H1 (cell line): ENCODE measurements around the gene TP53BP2. TPM values are rescaled to one million over a fixed set of nuclear protein-coding genes. Genes with fewer than 3 reads are reported as not detected.

ENCODE experiments used
- CTCF ChIA-PET: fragments of 300-600 bp; sonication (Branson Sonifier 250); formaldehyde crosslinking; loops from one replicate; lab custom pipeline; 2021; ENCODE audit not compliant: partially characterized antibody; lab: Charles Lee
- POLR2A ChIA-PET: fragments of 300-600 bp; sonication (Branson Sonifier 250); formaldehyde crosslinking; loops from one replicate; lab custom pipeline; 2021; ENCODE audit warnings: inconsistent platforms; ENCODE audit not compliant: partially characterized antibody; lab: Charles Lee
- DNase-seq, 2 experiments: peaks; one replicate each; pipeline versions ENCODE4 v3.0.0 to v3.0.0-alpha.2; 2010 to 2022; ENCODE audit warnings: low spot score in 2 of 2, low read depth in 1 of 2, mixed read lengths in 1 of 2
- FAIRE-seq: peaks from 2 replicates; lab custom pipeline; 2011; peaks lifted over from hg19 to GRCh38; lab: Jason Lieb, UNC
- H2AFZ ChIP-seq: 2 replicates; pipeline ENCODE4 v1.8.1; 2012; ENCODE audit warnings: low read length, inconsistent platforms
- H2AK5ac ChIP-seq: 2 replicates; pipeline ENCODE4 v1.6.1; 2013; ENCODE audit warnings: low read depth, low read length
- H2BK120ac ChIP-seq: replicated peaks from 2 replicates; pipeline ENCODE3; 2013; ENCODE audit warnings: low read depth, low read length, inconsistent platforms
- H2BK12ac ChIP-seq: 2 replicates; pipeline ENCODE4 v1.6.1; 2013; ENCODE audit warnings: low read depth, low read length
- H2BK15ac ChIP-seq: 2 replicates; pipeline ENCODE4 v1.6.1; 2013; ENCODE audit warnings: low read length
- H2BK20ac ChIP-seq: 2 replicates; pipeline ENCODE4 v1.6.1; 2013; ENCODE audit warnings: low read length
- H2BK5ac ChIP-seq: 2 replicates; pipeline ENCODE4 v1.6.1; 2013; ENCODE audit warnings: low read depth, low read length
- H3K14ac ChIP-seq: 2 replicates; pipeline ENCODE4 v1.6.1; 2013; ENCODE audit warnings: inconsistent platforms; ENCODE audit not compliant: insufficient read length
- H3K18ac ChIP-seq: 2 replicates; pipeline ENCODE4 v1.6.1; 2013; ENCODE audit warnings: low read length; ENCODE audit errors: extremely low read depth
- H3K23ac ChIP-seq: 2 replicates; pipeline ENCODE4 v1.6.1; 2013; ENCODE audit warnings: inconsistent platforms; ENCODE audit not compliant: insufficient read length
- H3K23me2 ChIP-seq: 2 replicates; pipeline ENCODE4 v1.6.1; 2013; ENCODE audit warnings: low read depth, low read length
- H3K27ac ChIP-seq: 2 replicates; pipeline ENCODE4 v1.6.1; 2011; ENCODE audit warnings: low read depth, low read length, inconsistent platforms
- H3K27me3 ChIP-seq, 4 experiments: replicated peaks in 1 of 4; 1 replicate in 1 of 4; 2 replicates in 3 of 4; pipeline versions ENCODE4 v1.6.1 to v1.8.1; 2011 to 2013; ENCODE audit warnings: low read length in 3 of 4, mild to moderate bottlenecking in 3 of 4, inconsistent platforms in 2 of 4, mixed read lengths in 2 of 4, moderate library complexity in 1 of 4; ENCODE audit not compliant: control insufficient read depth in 3 of 4, insufficient read depth in 3 of 4; ENCODE audit errors: extremely low read depth in 1 of 4
- H3K36me3 ChIP-seq, 4 experiments: 2 replicates each; pipeline versions ENCODE4 v1.6.1 to v1.8.1; 2011 to 2013; ENCODE audit warnings: mild to moderate bottlenecking in 4 of 4, low read length in 3 of 4, moderate library complexity in 2 of 4, control low read depth in 1 of 4, inconsistent platforms in 1 of 4; ENCODE audit not compliant: insufficient read depth in 4 of 4, control insufficient read depth in 2 of 4
- H3K4ac ChIP-seq: replicated peaks from 2 replicates; pipeline ENCODE3; 2013; ENCODE audit warnings: low read length, low read depth, mixed read lengths, inconsistent platforms; ENCODE audit not compliant: insufficient read length
- H3K4me1 ChIP-seq, 4 experiments: replicated peaks in 1 of 4; 1 replicate in 1 of 4; 2 replicates in 3 of 4; pipeline versions ENCODE4 v1.6.1 to v1.8.1; 2011 to 2013; ENCODE audit warnings: low read length in 3 of 4, inconsistent platforms in 2 of 4, mixed read lengths in 1 of 4; ENCODE audit not compliant: insufficient read depth in 4 of 4, control insufficient read depth in 3 of 4
- H3K4me2 ChIP-seq, 2 experiments: 2 replicates each; pipeline versions ENCODE4 v1.6.1 to v1.8.1; 2011 to 2013; ENCODE audit warnings: low read depth in 2 of 2, low read length in 2 of 2, control low read depth in 1 of 2, inconsistent platforms in 1 of 2, mild to moderate bottlenecking in 1 of 2; ENCODE audit not compliant: insufficient read depth in 1 of 2
- H3K4me3 ChIP-seq, 4 experiments: fragments of 200-600, 300-600 bp in 1 of 4; sonication (generic), shearing (Covaris generic), sonication (Bioruptor Twin) in 1 of 4; 2 replicates each; pipeline versions ENCODE4 v1.5.1 to v1.8.1; 2011 to 2016; ENCODE audit warnings: low read length in 4 of 4, low read depth in 3 of 4, control low read depth in 2 of 4, inconsistent platforms in 2 of 4, mild to moderate bottlenecking in 2 of 4, mixed read lengths in 1 of 4, moderate library complexity in 1 of 4; ENCODE audit not compliant: insufficient read depth in 2 of 4; ENCODE audit errors: extremely low read depth in 1 of 4
- H3K56ac ChIP-seq: replicated peaks from 2 replicates; pipeline ENCODE3; 2013; ENCODE audit warnings: low read depth, mild to moderate bottlenecking, mixed read lengths, low read length, inconsistent platforms; ENCODE audit not compliant: insufficient read length
- H3K79me1 ChIP-seq: 2 replicates; pipeline ENCODE4 v1.6.1; 2013; ENCODE audit warnings: low read depth, low read length, control low read depth
- H3K79me2 ChIP-seq, 2 experiments: 2 replicates each; pipeline versions ENCODE4 v1.6.1 to v1.8.1; 2012 to 2013; ENCODE audit warnings: low read length in 2 of 2, mild to moderate bottlenecking in 2 of 2, inconsistent platforms in 1 of 2; ENCODE audit not compliant: insufficient read depth in 2 of 2, control insufficient read depth in 1 of 2
- H3K9ac ChIP-seq, 4 experiments: replicated peaks in 1 of 4; 1 replicate in 1 of 4; 2 replicates in 3 of 4; pipeline versions ENCODE4 v1.6.1 to v1.8.1; 2011 to 2013; ENCODE audit warnings: low read depth in 3 of 4, low read length in 3 of 4, control low read depth in 2 of 4, mild to moderate bottlenecking in 2 of 4, moderate library complexity in 2 of 4, inconsistent platforms in 1 of 4; ENCODE audit errors: extremely low read depth in 1 of 4
- H3K9me3 ChIP-seq, 2 experiments: 2 replicates each; pipeline versions ENCODE4 v1.6.1 to v1.8.1; 2012 to 2013; ENCODE audit warnings: mild to moderate bottlenecking in 2 of 2, moderate library complexity in 2 of 2, control low read depth in 1 of 2, inconsistent platforms in 1 of 2, low read depth in 1 of 2, low read length in 1 of 2, mixed read lengths in 1 of 2; ENCODE audit not compliant: insufficient read depth in 2 of 2
- H4K20me1 ChIP-seq, 2 experiments: replicated peaks in 1 of 2; 2 replicates each; pipeline versions ENCODE3 to v1.8.1; 2011 to 2013; ENCODE audit warnings: inconsistent platforms in 2 of 2, low read length in 2 of 2, mild to moderate bottlenecking in 1 of 2; ENCODE audit not compliant: insufficient read depth in 2 of 2, control insufficient read depth in 1 of 2
- H4K5ac ChIP-seq: 2 replicates; pipeline ENCODE4 v1.6.1; 2013; ENCODE audit warnings: low read length, low read depth, mixed read lengths, inconsistent platforms; ENCODE audit not compliant: insufficient read length
- H4K8ac ChIP-seq: 2 replicates; pipeline ENCODE4 v1.8.0; 2013; ENCODE audit warnings: mild to moderate bottlenecking, moderate library complexity, low read length, inconsistent platforms; ENCODE audit not compliant: insufficient read depth; ENCODE audit errors: extremely low read depth
- H4K91ac ChIP-seq: replicated peaks from 2 replicates; pipeline ENCODE3; 2013; ENCODE audit warnings: low read length, mixed read lengths, inconsistent platforms; ENCODE audit not compliant: insufficient read length
- BACH1 ChIP-seq: IDR thresholded peaks from 2 replicates; pipeline ENCODE4 v1.6.1; 2012; ENCODE audit warnings: low read length, improper control_type of control experiment
- CHD2 ChIP-seq: IDR thresholded peaks from 2 replicates; pipeline ENCODE4 v1.6.1; 2012; ENCODE audit warnings: low read length, improper control_type of control experiment
- EGR1 ChIP-seq: IDR thresholded peaks from 2 replicates; pipeline ENCODE4 v1.6.1; 2011; ENCODE audit warnings: low read depth, low read length, borderline replicate concordance
- EZH2 ChIP-seq: fragments of 200-600 bp; sonication (generic); IDR thresholded peaks from 2 replicates; pipeline ENCODE4 v1.7.1; 2012; ENCODE audit warnings: low read depth, mild to moderate bottlenecking, moderate library complexity, low read length, inconsistent platforms; ENCODE audit not compliant: severe bottlenecking
- HDAC6 ChIP-seq: IDR thresholded peaks from one replicate; pipeline ENCODE4 v1.7.1; 2012; ENCODE audit warnings: low read depth, mild to moderate bottlenecking, inconsistent platforms, low read length, moderate library complexity
- KDM5A ChIP-seq: fragments of 200-600 bp; IDR thresholded peaks from 2 replicates; pipeline ENCODE4 v1.7.1; 2012; ENCODE audit warnings: mild to moderate bottlenecking, low read length, inconsistent platforms, mixed read lengths
- RXRA ChIP-seq: IDR thresholded peaks from 2 replicates; pipeline ENCODE4 v1.6.1; 2011; ENCODE audit warnings: low read depth, mild to moderate bottlenecking, low read length, moderate library complexity; ENCODE audit not compliant: insufficient read depth
- SP1 ChIP-seq: IDR thresholded peaks from 2 replicates; pipeline ENCODE4 v1.6.1; 2011; ENCODE audit warnings: low read depth, low read length
- SRF ChIP-seq: IDR thresholded peaks from 2 replicates; pipeline ENCODE4 v1.6.1; 2011; ENCODE audit warnings: mild to moderate bottlenecking, low read depth, low read length, moderate library complexity
- TCF12 ChIP-seq: IDR thresholded peaks from 2 replicates; pipeline ENCODE4 v1.6.1; 2011; ENCODE audit warnings: low read depth, mild to moderate bottlenecking, low read length
- TEAD4 ChIP-seq: IDR thresholded peaks from 2 replicates; pipeline ENCODE4 v1.6.1; 2012; ENCODE audit warnings: low read depth, low read length, inconsistent platforms, mixed read lengths
- WGBS, 2 experiments: shearing (Covaris generic) in 1 of 2; methylation state at CpG; one replicate each; pipeline versions ENCODE4 v1.1.6 to v1.1.7; 2013 to 2015; ENCODE audit warnings: low lambda C conversion rate in 2 of 2, mixed read lengths in 2 of 2, inconsistent platforms in 1 of 2, low coverage in 1 of 2, missing lambda C conversion rate in 1 of 2; ENCODE audit not compliant: insufficient replicate concordance in 2 of 2, insufficient coverage in 1 of 2, insufficient read length in 1 of 2; ENCODE audit errors: extremely low coverage in 1 of 2, missing lambda C conversion rate in 1 of 2; 5-methylcytosine and 5-hydroxymethylcytosine counted together
- polyA plus RNA-seq, 7 experiments: library from polyadenylated mRNA; depleted of rRNA in 3 of 7; stranded (reverse) in 5 of 7; unstranded in 2 of 7; fragments of >200 nt in 5 of 7; fragments of 200-250 nt in 2 of 7; gene quantifications; 1 replicate in 5 of 7; 2 replicates in 1 of 7; 4 replicates in 1 of 7; pipeline versions ENCODE4 v1.2.1 to v1.2.3, GENCODE V29; 2011 to 2013; ENCODE audit warnings: missing spikeins in 2 of 7, mixed read lengths in 2 of 7
- total RNA-seq: library from RNA; stranded (reverse); fragmentation: NEBNext Ultra II Directional; extraction: Animal tissue kit (Norgen Biotek cat#: 25700); gene quantifications from 2 replicates; pipeline ENCODE4 v1.2.1, GENCODE V29; 2021
- TF ChIP-seq, protein P1 (sequence below): IDR thresholded peaks from 2 replicates; pipeline ENCODE4 v1.6.1; 2011; ENCODE audit warnings: low read length, improper control_type of control experiment

The TP53BP2 gene
- total and polyA plus RNA-seq, 2 of the 8 experiments (the other 6 are each of a cell fraction or from before 2014, with no cell fraction given): 18.0 to 38.7 TPM

DNA sequence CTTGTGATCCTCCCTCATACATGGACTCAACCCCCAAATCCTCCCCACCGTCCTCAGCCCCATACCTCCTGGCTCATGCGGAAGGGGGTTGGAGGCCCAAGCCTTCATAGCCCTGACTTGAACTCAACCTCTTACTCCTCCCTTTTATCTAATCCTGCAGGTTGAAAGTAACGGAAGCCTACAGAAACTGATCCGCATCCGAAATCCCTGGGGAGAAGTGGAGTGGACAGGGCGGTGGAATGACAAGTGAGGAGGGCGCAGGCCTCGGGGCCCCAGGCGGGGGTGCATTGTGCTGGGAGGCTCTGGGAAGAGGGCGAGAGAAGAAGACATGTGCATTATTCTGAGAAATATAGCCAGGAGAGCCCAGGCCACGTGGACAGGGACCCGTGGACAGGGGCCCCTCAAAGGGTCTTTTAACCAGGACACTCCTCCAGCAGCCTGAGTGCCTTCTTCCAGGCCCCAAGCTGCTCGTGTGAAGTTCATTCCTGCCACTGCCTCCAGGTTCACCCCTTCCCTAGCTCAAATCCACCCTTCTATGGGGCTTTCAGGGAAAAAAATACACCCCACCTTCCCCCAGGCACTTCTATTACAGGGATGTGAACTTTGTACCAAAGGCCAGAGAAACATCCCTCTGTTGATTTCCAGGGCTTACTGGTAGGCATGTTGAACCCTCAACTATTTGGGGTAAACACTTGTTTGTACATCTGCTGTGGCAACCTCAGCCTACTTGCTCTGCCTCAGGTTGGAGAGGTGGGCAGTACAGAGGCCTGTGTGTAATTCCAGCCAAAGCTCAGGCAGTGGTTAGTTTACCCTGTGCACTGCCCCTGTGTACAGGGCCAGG, 94.8 kb downstream of the TP53BP2 start:
- no peak overlapping the region for H4K5ac ChIP-seq
- H3K23me2 ChIP-seq: peaks cover 6% of the 10 kb centered on the region; the same call in 1 of the 2 replicates
- no peak overlapping the region for H3K4me2 ChIP-seq
- 89% methylated on average over 13 of the region's 13 CpGs; no CpG with 5 or more reads in 1 of the 2 experiments for whole genome bisulfite sequencing, 2 experiments
- H3K9me3 ChIP-seq: no peaks in the 10 kb centered on the region
- H2BK20ac ChIP-seq: no peak overlapping the region
- FAIRE-seq (no peak), DNase-seq (no peak)
- no peak overlapping the region for H4K8ac ChIP-seq
- no peak overlapping the region for H3K18ac ChIP-seq
- no peak overlapping the region for H2AK5ac ChIP-seq
- no peak overlapping the region for H2BK12ac ChIP-seq
- H3K4me3 ChIP-seq: no peak overlapping the region
- H3K4me1 ChIP-seq: peaks cover 0 to 16% (median 9%) of the 10 kb centered on the region in 4 experiments; a peak in 6 of 7 replicates
- H3K9ac ChIP-seq: no peak overlapping the region
- no peak overlapping the region for H2BK5ac ChIP-seq
- no peak overlapping the region for H2AFZ ChIP-seq
- H4K91ac ChIP-seq: no peak overlapping the region
- H3K14ac ChIP-seq: no peak overlapping the region
- no peak overlapping the region for H2BK120ac ChIP-seq
- H4K20me1 ChIP-seq: no peaks in the 10 kb centered on the region
- no peak overlapping the region for H3K27ac ChIP-seq
- no peak overlapping the region for H2BK15ac ChIP-seq
- no peaks in the 10 kb centered on the region for H3K79me1 ChIP-seq
- no peaks in the 10 kb centered on the region for H3K36me3 ChIP-seq
- ChIA-PET POLR2A (interaction anchor here (1.5 kb wide), 2 partner anchors 19 to 38 kb away, joined by 3 to 4 read pairs; partner anchors contain the start of gene CAPN2), CTCF (interaction anchor here (0.6 to 8.3 kb wide), 18 partner anchors 10 to 133 kb away, joined by 3 to 74 read pairs (median 24); partner anchors contain the start of gene CAPN2)
- H3K79me2 ChIP-seq: no peaks in the 10 kb centered on the region
- no peak overlapping the region for H3K23ac ChIP-seq
- H3K4ac ChIP-seq: no peak overlapping the region
- H3K56ac ChIP-seq: no peak overlapping the region
- peaks cover 3 to 21% (median 17%) of the 10 kb centered on the region in 4 experiments for H3K27me3 ChIP-seq
- TF ChIP-seq EGR1 (no peak), EZH2 (no peak), HDAC6 (no peak), CHD2 (no peak), KDM5A (no peak), TEAD4 (no peak), SRF (no peak), TCF12 (no peak), SP1 (no peak), BACH1 (no peak), RXRA (no peak)
- TF ChIP-seq, protein P1, sequence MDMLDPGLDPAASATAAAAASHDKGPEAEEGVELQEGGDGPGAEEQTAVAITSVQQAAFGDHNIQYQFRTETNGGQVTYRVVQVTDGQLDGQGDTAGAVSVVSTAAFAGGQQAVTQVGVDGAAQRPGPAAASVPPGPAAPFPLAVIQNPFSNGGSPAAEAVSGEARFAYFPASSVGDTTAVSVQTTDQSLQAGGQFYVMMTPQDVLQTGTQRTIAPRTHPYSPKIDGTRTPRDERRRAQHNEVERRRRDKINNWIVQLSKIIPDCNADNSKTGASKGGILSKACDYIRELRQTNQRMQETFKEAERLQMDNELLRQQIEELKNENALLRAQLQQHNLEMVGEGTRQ: no peak
